HUES48 (cell line): ENCODE measurements around the gene TM7SF2.
"Not testable (repeated sequence)": the region's sequence is repeated elsewhere in the genome, so short reads cannot be mapped to it uniquely, and the experiment has no call there.

Experiments
- H3K27ac ChIP-seq: one replicate; pipeline ENCODE4 v1.7.0; 2013; ENCODE audit warnings: low read depth, low read length, inconsistent platforms
- H3K27me3 ChIP-seq: 2 replicates; pipeline ENCODE4 v1.6.1; 2013; ENCODE audit warnings: mild to moderate bottlenecking, low read length; ENCODE audit not compliant: control insufficient read depth, insufficient read depth
- H3K36me3 ChIP-seq: 2 replicates; pipeline ENCODE4 v1.6.1; 2013; ENCODE audit warnings: low read length; ENCODE audit not compliant: control insufficient read depth, insufficient read depth
- H3K4me1 ChIP-seq: 2 replicates; pipeline ENCODE4 v1.6.1; 2013; ENCODE audit warnings: mild to moderate bottlenecking, low read length; ENCODE audit not compliant: control insufficient read depth, insufficient read depth
- H3K4me3 ChIP-seq: 2 replicates; pipeline ENCODE4 v1.5.1; 2013; ENCODE audit warnings: mild to moderate bottlenecking, low read depth, low read length
- H3K9ac ChIP-seq: 2 replicates; pipeline ENCODE4 v1.6.1; 2013; ENCODE audit warnings: mild to moderate bottlenecking, low read depth, low read length, moderate library complexity
- H3K9me3 ChIP-seq: 2 replicates; pipeline ENCODE4 v1.6.1; 2013; ENCODE audit warnings: low read length; ENCODE audit not compliant: control insufficient read depth, insufficient read depth

Gene TM7SF2

GRCh38 chr11:65132988-65133700 is 21.5 kb downstream of the TM7SF2 start:
- Histone ChIP-seq H3K27me3 (no peaks in the 10 kb centered on the region), H3K4me3 (peak overlapping the region; percentile 83), H3K9me3 (no peaks in the 10 kb centered on the region), H3K4me1 (peaks cover 9% of the 10 kb centered on the region), H3K27ac (peak overlapping the region; percentile 98), H3K36me3 (peaks cover 46% of the 10 kb centered on the region), H3K9ac (no peak overlapping the region)

- Histone ChIP-seq H3K4me3 (peak overlapping the region; percentile 83), H3K27me3 (no peaks in the 10 kb centered on the region), H3K36me3 (peaks cover 42% of the 10 kb centered on the region), H3K9me3 (no peaks in the 10 kb centered on the region), H3K9ac (peak overlapping the region; percentile 98), H3K27ac (peak overlapping the region; percentile 98), H3K4me1 (peaks cover 9% of the 10 kb centered on the region)
These were observed 22.1 kb downstream of the TM7SF2 start for GRCh38 chr11:65133724-65134123.

- H3K9me3 ChIP-seq: no peaks in the 10 kb centered on the region
- H3K27ac ChIP-seq: peak within 1 kb of the TSS; percentile 98
- peaks cover 9% of the 10 kb centered on the region for H3K4me1 ChIP-seq
- peaks cover 35% of the 10 kb centered on the region for H3K36me3 ChIP-seq
- H3K9ac ChIP-seq: peak within 1 kb of the TSS; percentile 98
- no peaks in the 10 kb centered on the region for H3K27me3 ChIP-seq
- H3K4me3 ChIP-seq: peak within 1 kb of the TSS; percentile 83
These were observed 22.7 kb downstream of the TM7SF2 start, which contains the start of gene SYVN1 for GRCh38 chr11:65134240-65134951. Gene SYVN1, minus strand, starts transcription at chr11:65134519. Its CDS starts 918 bp downstream, at chr11:65133601.

- Histone ChIP-seq H3K36me3 (peaks cover 28% of the 10 kb centered on the region), H3K27ac (peak overlapping the region; percentile 98), H3K27me3 (no peaks in the 10 kb centered on the region), H3K9me3 (no peaks in the 10 kb centered on the region), H3K4me1 (peaks cover 9% of the 10 kb centered on the region), H3K4me3 (peak overlapping the region; percentile 83), H3K9ac (peak overlapping the region; percentile 98)
These were observed 23.4 kb downstream of the TM7SF2 start for GRCh38 chr11:65134952-65135632.

GRCh38 chr11:65135633-65136145 is 24.0 kb downstream of the TM7SF2 start:
- Histone ChIP-seq H3K9ac (peak overlapping the region; percentile 98; the same call in 1 of the 2 replicates), H3K27me3 (no peaks in the 10 kb centered on the region), H3K36me3 (peaks cover 24% of the 10 kb centered on the region), H3K4me3 (peak overlapping the region; percentile 83), H3K4me1 (peaks cover 9% of the 10 kb centered on the region), H3K9me3 (no peaks in the 10 kb centered on the region), H3K27ac (peak overlapping the region; percentile 98)

- no peak overlapping the region for H3K4me3 ChIP-seq
- H3K4me1 ChIP-seq: peaks cover 9% of the 10 kb centered on the region
- no peaks in the 10 kb centered on the region for H3K27me3 ChIP-seq
- H3K9me3 ChIP-seq: no peaks in the 10 kb centered on the region
- no peak overlapping the region for H3K9ac ChIP-seq
- H3K27ac ChIP-seq: no peak overlapping the region
- peaks cover 14% of the 10 kb centered on the region for H3K36me3 ChIP-seq
These were observed 24.9 kb downstream of the TM7SF2 start for GRCh38 chr11:65136515-65137096.

GRCh38 chr11:65141896-65142494 is 30.3 kb downstream of the TM7SF2 start:
- H3K4me3 ChIP-seq: no peak overlapping the region
- H3K4me1 ChIP-seq: no peaks in the 10 kb centered on the region
- no peak overlapping the region for H3K27ac ChIP-seq
- H3K9ac ChIP-seq: no peak overlapping the region
- no peaks in the 10 kb centered on the region for H3K9me3 ChIP-seq
- no peaks in the 10 kb centered on the region for H3K36me3 ChIP-seq
- no peaks in the 10 kb centered on the region for H3K27me3 ChIP-seq

- no peak overlapping the region for H3K27ac ChIP-seq
- H3K4me3 ChIP-seq: no peak overlapping the region
- H3K4me1 ChIP-seq: no peaks in the 10 kb centered on the region
- H3K9ac ChIP-seq: no peak overlapping the region
- no peaks in the 10 kb centered on the region for H3K9me3 ChIP-seq
- H3K36me3 ChIP-seq: no peaks in the 10 kb centered on the region
- H3K27me3 ChIP-seq: no peaks in the 10 kb centered on the region
These were observed 35.8 kb downstream of the TM7SF2 start for GRCh38 chr11:65147352-65148075.

- Histone ChIP-seq H3K27ac (no peak overlapping the region), H3K4me1 (no peaks in the 10 kb centered on the region), H3K9me3 (no peaks in the 10 kb centered on the region), H3K36me3 (no peaks in the 10 kb centered on the region), H3K27me3 (no peaks in the 10 kb centered on the region), H3K4me3 (no peak overlapping the region), H3K9ac (no peak overlapping the region)
These were observed 37.0 kb downstream of the TM7SF2 start for GRCh38 chr11:65148657-65149056.

- H3K27ac ChIP-seq, H3K36me3 ChIP-seq, H3K9ac ChIP-seq, H3K9me3 ChIP-seq, H3K4me1 ChIP-seq, H3K4me3 ChIP-seq, H3K27me3 ChIP-seq: not testable (repeated sequence)
These were observed 38.4 kb downstream of the TM7SF2 start for GRCh38 chr11:65150131-65150508.
